Loucy (cell line): ENCODE measurements around the gene SDF2L1.

Experiments
- H2AFZ ChIP-seq: fragments of 200-600 bp; sonication (generic); 2 replicates; pipeline ENCODE4 v1.6.0; 2016; ENCODE audit warnings: antibody characterized with exemption, mild to moderate bottlenecking, low read length, moderate library complexity
- H3F3A ChIP-seq: fragments of 200-600 bp; 2 replicates; pipeline ENCODE4 v1.6.0; 2016; ENCODE audit warnings: antibody characterized with exemption, low read depth, mild to moderate bottlenecking
- H3K27me3 ChIP-seq: fragments of 200-600 bp; sonication (generic); 2 replicates; pipeline ENCODE4 v1.6.1; 2014; ENCODE audit warnings: low read length, mild to moderate bottlenecking; ENCODE audit not compliant: insufficient read depth, poor library complexity, severe bottlenecking
- H3K36me3 ChIP-seq: fragments of 200-600 bp; sonication (generic); 2 replicates; pipeline ENCODE4 v1.6.1; 2016; ENCODE audit warnings: low read length; ENCODE audit not compliant: insufficient read depth
- H3K4me1 ChIP-seq: fragments of 200-600 bp; sonication (generic); 2 replicates; pipeline ENCODE4 v1.5.1; 2014; ENCODE audit warnings: low read length, mild to moderate bottlenecking; ENCODE audit not compliant: insufficient read depth, poor library complexity, severe bottlenecking
- H3K4me2 ChIP-seq: fragments of 200-600 bp; sonication (generic); 2 replicates; pipeline ENCODE4 v1.6.0; 2014; ENCODE audit warnings: antibody characterized with exemption, low read length, low read depth, mild to moderate bottlenecking; ENCODE audit not compliant: poor library complexity, severe bottlenecking
- H3K4me3 ChIP-seq: fragments of 200-600 bp; sonication (generic); 2 replicates; pipeline ENCODE4 v1.5.1; 2014; ENCODE audit warnings: low read length, mild to moderate bottlenecking, mixed read lengths; ENCODE audit not compliant: poor library complexity, severe bottlenecking
- H3K79me2 ChIP-seq: fragments of 200-600 bp; sonication (generic); 2 replicates; pipeline ENCODE4 v1.6.1; 2014; ENCODE audit warnings: low read length; ENCODE audit not compliant: insufficient read depth
- H3K9ac ChIP-seq: fragments of 200-600 bp; sonication (generic); 2 replicates; pipeline ENCODE4 v1.6.0; 2014; ENCODE audit warnings: mild to moderate bottlenecking, low read depth, low read length, moderate library complexity; ENCODE audit not compliant: poor library complexity, severe bottlenecking
- H3K9me2 ChIP-seq: fragments of 200-600 bp; sonication (generic); replicated peaks from 2 replicates; pipeline ENCODE4 v1.6.1; 2016; ENCODE audit warnings: low read depth, low read length, mixed read lengths
- H3K9me3 ChIP-seq: fragments of 200-600 bp; sonication (generic); 2 replicates; pipeline ENCODE4 v1.6.1; 2014; ENCODE audit warnings: mild to moderate bottlenecking, antibody characterized with exemption, low read length, low read depth; ENCODE audit not compliant: insufficient read depth
- H4K20me1 ChIP-seq: fragments of 200-600 bp; sonication (generic); 2 replicates; pipeline ENCODE4 v1.6.0; 2014; ENCODE audit warnings: antibody characterized with exemption, low read length, mild to moderate bottlenecking; ENCODE audit not compliant: insufficient read depth, poor library complexity, severe bottlenecking
- CTCF ChIP-seq: fragments of 200-600 bp; sonication (generic); conservative IDR thresholded peaks from 2 replicates; pipeline ENCODE4 v1.5.1; 2014; ENCODE audit warnings: mild to moderate bottlenecking, antibody characterized with exemption, low read length
- EZH2phosphoT487 ChIP-seq: fragments of 200-600 bp; IDR thresholded peaks from 2 replicates; pipeline ENCODE4 v1.6.1; 2018; ENCODE audit warnings: antibody characterized with exemption, mild to moderate bottlenecking, moderate library complexity, borderline replicate concordance

The SDF2L1 gene

GRCh38 chr22:21622011-21622918, 19.8 kb upstream of the SDF2L1 start:
- Histone ChIP-seq H3K4me3 (no peak overlapping the region), H4K20me1 (peaks cover 75% of the 10 kb centered on the region), H3K9me2 (no peaks in the 10 kb centered on the region), H3K4me2 (no peak overlapping the region), H2AFZ (no peak overlapping the region), H3K4me1 (peaks cover 6% of the 10 kb centered on the region), H3K9ac (no peak overlapping the region), H3K27me3 (no peaks in the 10 kb centered on the region), H3F3A (peaks cover 5% of the 10 kb centered on the region; the same call in 1 of the 2 replicates), H3K36me3 (peaks cover 68% of the 10 kb centered on the region; the same call in 1 of the 2 replicates), H3K79me2 (peaks cover 81% of the 10 kb centered on the region), H3K9me3 (no peaks in the 10 kb centered on the region)
- no peak for TF ChIP-seq EZH2phosphoT487
- TF ChIP-seq CTCF = no peak

- Histone ChIP-seq H3K79me2 (peaks cover 81% of the 10 kb centered on the region), H3K9ac (no peak overlapping the region), H3K9me3 (no peaks in the 10 kb centered on the region), H3K27me3 (no peaks in the 10 kb centered on the region), H2AFZ (no peak overlapping the region), H3K4me1 (peaks cover 11% of the 10 kb centered on the region), H3K36me3 (peaks cover 68% of the 10 kb centered on the region; the same call in 1 of the 2 replicates), H3K9me2 (no peaks in the 10 kb centered on the region), H3K4me2 (no peak overlapping the region), H3F3A (peaks cover 5% of the 10 kb centered on the region; the same call in 1 of the 2 replicates), H4K20me1 (peaks cover 77% of the 10 kb centered on the region), H3K4me3 (no peak overlapping the region)
- TF ChIP-seq CTCF (no peak), EZH2phosphoT487 (no peak)
Observed at GRCh38 chr22:21622919-21623647, 19.0 kb upstream of the SDF2L1 start.

- H3K9me3 ChIP-seq = no peaks in the 10 kb centered on the region
- H3K9me2 ChIP-seq = no peaks in the 10 kb centered on the region
- peaks cover 5% of the 10 kb centered on the region; the same call in 1 of the 2 replicates for H3F3A ChIP-seq
- peaks cover 67% of the 10 kb centered on the region; the same call in 1 of the 2 replicates for H3K36me3 ChIP-seq
- no peak overlapping the region for H3K4me2 ChIP-seq
- TF ChIP-seq CTCF (no peak), EZH2phosphoT487 (no peak)
- peaks cover 84% of the 10 kb centered on the region for H3K79me2 ChIP-seq
- H3K4me3 ChIP-seq = no peak overlapping the region
- peaks cover 82% of the 10 kb centered on the region for H4K20me1 ChIP-seq
- H2AFZ ChIP-seq = no peak overlapping the region
- H3K27me3 ChIP-seq = no peaks in the 10 kb centered on the region
- no peak overlapping the region for H3K9ac ChIP-seq
- peaks cover 13% of the 10 kb centered on the region for H3K4me1 ChIP-seq
Observed at GRCh38 chr22:21623648-21623970, 18.5 kb upstream of the SDF2L1 start.
